Measurements from ENCODE around the gene NFATC1.
"Not testable (repeated sequence)": the region's sequence is repeated elsewhere in the genome, so short reads cannot be mapped to it uniquely, and the experiment has no call there.

Gene NFATC1

GRCh38 chr18:79479116-79479760 lies 83.5 kb downstream of the NFATC1 start:
- DNase-seq: no peak

GRCh38 chr18:79479761-79480161 lies 84.0 kb downstream of the NFATC1 start:
- no peak for DNase-seq

GRCh38 chr18:79480171-79481045 lies 84.7 kb downstream of the NFATC1 start:
- DNase-seq: no peak

GRCh38 chr18:79481046-79481790 lies 85.5 kb downstream of the NFATC1 start:
- no peak for DNase-seq

- not testable (repeated sequence) for DNase-seq
Measured at GRCh38 chr18:79483393-79483792, 87.7 kb downstream of the NFATC1 start.

- no peak for DNase-seq
Measured at GRCh38 chr18:79483971-79484491, 88.3 kb downstream of the NFATC1 start.

GRCh38 chr18:79484661-79485621 lies 89.2 kb downstream of the NFATC1 start:
- DNase-seq: no peak

- no peak for DNase-seq
Measured at GRCh38 chr18:79485788-79486355, 90.1 kb downstream of the NFATC1 start.

- DNase-seq: no peak
Measured at GRCh38 chr18:79486356-79487182, 90.8 kb downstream of the NFATC1 start.

GRCh38 chr18:79487183-79487800 lies 91.6 kb downstream of the NFATC1 start:
- no peak for DNase-seq

GRCh38 chr18:79487801-79488201 lies 92.1 kb downstream of the NFATC1 start:
- no peak for DNase-seq

GRCh38 chr18:79488311-79489050 lies 92.8 kb downstream of the NFATC1 start:
- no peak for DNase-seq

GRCh38 chr18:79489051-79489898 lies 93.5 kb downstream of the NFATC1 start:
- no peak for DNase-seq

GRCh38 chr18:79489899-79490625 lies 94.3 kb downstream of the NFATC1 start:
- DNase-seq: no peak

- no peak for DNase-seq
Measured at GRCh38 chr18:79490626-79491041, 94.9 kb downstream of the NFATC1 start.

GRCh38 chr18:79491081-79491551 lies 95.4 kb downstream of the NFATC1 start:
- DNase-seq: no peak

GRCh38 chr18:79493211-79493800 lies 97.6 kb downstream of the NFATC1 start:
- no peak for DNase-seq
